Hematopoietic multipotent progenitor cell (in vitro differentiated cells): ENCODE data around the gene SYNM. TPM values are rescaled to one million over a fixed set of nuclear protein-coding genes. Genes with fewer than 3 reads are reported as not detected.
A peak's percentile ranks its signal among the peaks of the same experiment; 100 is the strongest.

ENCODE experiments used
- DNase-seq, 3 donors: peaks; one replicate each; pipeline ENCODE4 v3.0.0-alpha.2; 2011 to 2015; ENCODE audit warnings: low read depth in 2 of 3, low spot score in 2 of 3
- total RNA-seq: library from RNA; depleted of rRNA; stranded (reverse); fragments of >200 nt; gene quantifications from one replicate; pipeline ENCODE4 v1.2.3, GENCODE V29; 2012

SYNM gene
- total RNA-seq, 1 donor, result under 0.01 TPM

DNA sequence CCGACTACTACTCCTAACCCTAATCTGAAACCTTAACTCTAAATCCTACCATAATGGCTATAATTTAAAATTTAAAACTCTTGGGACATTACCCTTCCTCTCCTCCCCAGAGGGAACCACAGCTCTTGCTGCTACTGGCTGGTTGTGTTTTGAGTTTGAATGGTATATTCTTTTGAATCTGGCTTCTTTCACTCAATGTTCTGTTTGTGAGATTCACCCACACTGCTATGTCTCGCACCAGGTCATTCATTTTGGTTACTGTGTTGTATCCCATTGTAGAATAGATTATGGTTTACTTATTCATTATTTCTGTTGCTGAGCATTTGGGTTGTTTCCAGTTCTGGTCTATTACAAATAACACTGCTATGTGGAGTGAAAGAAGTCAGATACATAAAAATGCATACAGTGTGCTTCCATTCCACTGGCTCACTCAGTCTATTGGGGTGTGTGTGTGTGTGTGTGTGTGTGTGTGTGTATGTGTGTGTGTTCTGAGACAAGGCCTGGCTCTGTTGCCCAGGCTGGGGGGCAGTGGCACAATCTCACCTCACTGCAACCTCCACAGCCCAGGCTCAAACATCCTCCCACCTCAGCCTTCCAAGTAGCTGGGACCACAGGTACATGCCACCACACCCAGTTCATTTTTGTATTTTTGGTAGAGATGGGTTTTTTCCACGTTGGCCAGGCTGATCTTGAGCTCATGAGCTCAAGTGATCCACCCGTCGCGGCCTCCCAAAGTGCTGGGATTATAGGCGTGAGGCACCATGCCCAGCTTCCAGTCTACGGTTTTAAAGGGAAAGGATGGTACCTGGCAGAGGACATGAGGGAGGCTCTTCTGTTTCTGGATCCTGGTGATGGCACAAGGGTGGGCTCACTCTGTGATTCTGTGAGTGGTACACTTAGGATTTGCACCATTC lies 19.2 kb upstream of the SYNM start:
- DNase-seq, result no peak

DNA sequence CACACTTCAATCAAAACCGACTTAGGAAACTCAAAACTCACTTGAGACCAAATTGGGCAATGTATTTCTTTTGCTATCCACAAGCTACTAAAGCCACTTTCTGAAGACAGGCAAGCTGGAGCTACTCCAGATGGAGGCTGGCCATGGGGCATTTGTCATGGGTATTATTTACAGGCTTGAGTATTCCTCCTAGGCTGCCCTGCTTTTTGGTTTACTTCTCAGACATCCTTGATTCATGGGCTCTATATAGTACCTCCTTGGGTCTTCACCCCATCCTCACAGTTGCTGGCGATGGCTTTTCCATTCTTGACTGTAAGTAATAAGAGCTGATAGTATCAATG lies 18.6 kb upstream of the SYNM start:
- no peak for DNase-seq

DNA sequence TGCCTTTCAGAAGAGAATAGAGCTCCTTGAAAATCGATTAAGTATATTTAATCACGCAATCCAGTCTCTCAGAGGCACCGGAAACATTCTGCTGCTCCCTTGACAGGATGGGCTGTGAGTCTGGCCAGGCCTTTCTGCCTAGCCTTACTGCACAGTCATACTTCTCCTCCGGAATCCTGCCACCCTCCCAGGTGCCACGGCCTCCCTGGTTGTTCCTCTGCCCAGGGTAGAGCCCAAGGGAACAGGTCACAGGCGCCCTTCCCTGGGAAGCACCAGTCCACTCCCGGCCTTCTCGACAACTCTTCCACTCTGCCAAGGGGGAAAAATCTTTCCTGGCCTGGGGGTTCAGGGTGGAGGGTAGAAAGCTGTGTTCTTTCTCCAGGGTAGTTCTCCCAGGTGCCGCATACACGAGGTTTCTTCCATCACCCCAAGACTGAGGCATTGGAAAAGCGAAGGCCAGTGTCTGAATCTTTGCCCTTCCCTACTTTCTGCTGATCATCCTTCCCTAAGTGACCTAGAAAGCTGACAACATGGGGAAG lies 17.4 kb upstream of the SYNM start:
- no peak for DNase-seq

DNA sequence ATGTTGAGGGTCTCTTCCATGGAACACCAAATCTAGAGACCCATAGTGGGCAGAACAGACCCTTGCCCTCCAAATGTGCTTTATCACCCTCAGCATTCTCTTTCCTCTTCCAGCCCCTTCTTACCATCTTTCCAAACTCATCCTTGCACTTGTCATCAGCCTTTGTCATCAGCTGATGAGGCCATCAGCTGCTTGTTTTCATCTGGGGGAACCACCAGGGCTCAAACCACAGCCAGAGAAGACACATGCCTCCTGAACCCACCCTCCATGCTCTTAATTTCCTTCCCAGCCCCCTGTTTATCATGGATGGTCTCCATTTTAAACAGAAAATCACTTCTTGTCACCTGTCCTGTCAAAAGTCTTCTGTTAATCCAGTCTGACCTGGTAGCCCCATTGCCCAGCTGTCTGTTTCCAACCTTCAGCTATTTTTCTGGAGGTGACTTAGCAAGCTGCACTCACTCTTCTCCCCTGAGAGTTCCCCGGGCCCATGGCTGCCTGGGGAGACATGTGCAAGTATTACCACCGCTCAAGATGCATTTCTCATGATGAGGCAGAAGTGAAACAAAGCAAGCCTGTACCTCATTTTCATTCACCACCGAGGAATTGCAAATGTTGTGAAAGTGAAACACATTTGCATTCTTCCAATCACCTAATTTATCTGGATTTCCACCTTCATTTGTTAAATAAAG lies 14.7 kb upstream of the SYNM start:
- DNase-seq, result peak in 1 of 3 donors; percentile 16

DNA sequence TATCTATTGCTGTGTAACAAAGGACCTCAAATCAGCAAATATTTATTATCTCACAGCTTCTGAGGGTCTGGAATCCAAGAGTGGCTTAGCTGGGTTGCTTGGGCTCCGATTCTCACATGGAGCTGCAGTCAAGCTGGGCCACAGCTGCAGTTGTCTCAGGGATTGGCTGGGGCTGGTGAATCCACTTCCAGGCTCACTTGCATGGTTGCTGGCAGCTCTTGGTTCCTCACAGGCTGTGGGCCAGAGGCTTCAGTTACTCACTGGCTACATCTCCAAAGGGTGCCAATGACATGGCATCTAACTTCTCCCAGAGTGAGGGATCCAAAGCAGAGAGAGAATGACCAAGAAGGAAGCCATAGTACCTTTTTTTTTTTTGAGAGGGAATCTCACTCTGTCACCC lies 13.9 kb upstream of the SYNM start:
- DNase-seq, result no peak

DNA sequence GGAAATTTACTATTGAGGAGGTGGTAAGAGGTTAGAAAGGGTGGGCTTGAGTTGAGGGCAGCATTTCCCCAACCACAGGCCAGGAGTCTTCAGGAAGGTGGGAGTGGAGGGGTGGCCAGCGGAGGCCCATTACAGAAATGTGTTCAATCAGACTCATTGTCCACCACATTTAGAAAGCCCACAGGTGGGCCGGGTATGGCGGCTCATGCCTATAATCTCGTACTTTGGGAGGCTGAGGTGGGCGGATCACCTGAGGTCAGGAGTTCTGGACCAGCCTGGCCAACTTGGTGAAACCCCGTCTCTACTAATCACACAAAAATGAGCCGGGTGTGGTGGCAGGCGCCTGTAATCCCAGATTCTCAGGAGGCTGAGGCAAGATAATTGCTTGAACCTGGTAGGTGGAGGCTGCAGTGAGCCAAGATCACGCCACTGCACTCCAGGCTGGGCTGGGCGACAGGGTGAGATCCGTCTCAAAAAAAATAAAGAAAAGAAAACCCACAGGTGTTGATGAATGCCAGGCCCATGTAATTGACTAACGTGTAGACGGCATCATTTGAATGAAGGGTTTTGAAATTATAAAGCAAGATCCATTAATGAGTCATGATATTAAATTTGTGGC lies 12.2 kb upstream of the SYNM start:
- DNase-seq, result no peak

DNA sequence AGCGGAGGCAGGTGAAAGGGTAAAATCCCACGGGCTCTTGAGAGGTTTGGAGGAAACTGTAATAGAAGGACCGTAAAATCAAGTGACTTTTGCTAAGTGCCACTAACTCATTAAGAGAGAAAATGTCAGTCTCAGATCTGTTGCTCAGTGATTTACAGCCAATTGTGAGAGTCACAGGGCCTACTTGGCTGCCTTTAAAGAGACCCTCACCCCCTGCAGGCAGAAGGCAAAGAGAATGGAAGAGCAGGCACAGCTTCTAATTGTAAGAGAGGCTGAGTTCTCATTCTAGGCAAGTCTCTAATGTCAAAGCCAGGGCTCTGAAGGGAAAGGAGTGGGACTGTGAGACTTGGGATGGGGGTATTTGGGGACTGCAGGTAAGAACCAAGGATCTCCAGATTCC lies 9.3 kb upstream of the SYNM start:
- DNase-seq, result no peak

DNA sequence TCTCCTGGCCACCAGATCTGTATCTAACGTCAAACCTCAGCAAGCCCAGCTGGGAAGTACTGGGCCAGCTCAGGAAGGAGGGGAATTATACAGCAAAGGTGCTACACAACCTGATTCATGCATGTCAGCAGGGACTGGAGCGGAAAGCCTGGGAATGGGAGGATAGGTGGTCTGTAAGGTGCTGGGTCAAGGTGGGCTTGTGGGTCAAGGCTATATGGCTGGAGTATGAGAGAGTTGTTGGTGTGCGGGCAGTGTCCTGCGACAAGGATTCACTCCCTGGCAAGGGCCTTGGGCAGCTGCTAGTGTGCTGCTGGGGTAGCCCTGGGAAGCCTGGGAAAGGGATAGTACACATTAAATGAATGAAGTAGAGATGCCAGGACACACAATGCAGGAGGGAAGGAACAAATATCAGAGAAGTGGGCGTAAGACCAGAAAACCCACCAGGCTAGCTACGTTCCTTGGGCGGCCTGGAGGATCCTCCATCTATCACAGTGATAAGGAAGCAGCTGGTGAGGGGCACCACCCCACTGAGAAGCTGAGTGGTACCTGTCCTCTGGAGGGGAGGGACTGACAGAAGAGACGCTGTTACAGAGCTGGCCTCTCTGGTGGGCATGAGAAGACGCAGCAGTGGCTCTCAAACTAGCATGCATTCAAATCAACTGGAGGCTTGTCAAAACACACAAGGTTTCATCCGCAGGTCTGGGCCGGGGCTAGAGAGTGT lies 8.5 kb upstream of the SYNM start:
- no peak for DNase-seq

DNA sequence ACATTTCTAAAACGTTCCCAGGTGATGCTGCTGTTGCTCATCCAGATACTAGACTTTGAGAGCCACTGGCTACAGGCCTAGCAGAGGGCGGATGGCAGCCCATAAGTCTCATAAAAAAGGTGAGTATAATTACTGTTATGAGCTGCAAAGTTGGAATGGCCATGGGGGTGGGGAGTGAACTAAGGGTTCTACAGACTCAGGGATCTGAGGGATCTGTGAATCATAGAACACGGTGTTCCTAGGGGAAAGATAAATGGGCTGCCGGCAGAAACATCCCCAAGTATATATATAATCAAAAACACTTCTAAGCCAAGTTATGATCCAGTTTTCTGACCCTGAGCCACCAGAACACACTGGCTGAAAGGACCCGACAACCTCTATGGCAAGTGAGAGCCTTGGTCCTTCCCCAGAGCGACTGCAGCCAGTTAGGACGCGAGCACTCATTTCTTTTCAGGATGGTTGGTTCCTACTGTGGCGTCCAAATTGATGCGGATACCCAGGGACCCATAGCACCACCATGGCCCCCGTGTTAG lies 7.9 kb upstream of the SYNM start:
- no peak for DNase-seq

DNA sequence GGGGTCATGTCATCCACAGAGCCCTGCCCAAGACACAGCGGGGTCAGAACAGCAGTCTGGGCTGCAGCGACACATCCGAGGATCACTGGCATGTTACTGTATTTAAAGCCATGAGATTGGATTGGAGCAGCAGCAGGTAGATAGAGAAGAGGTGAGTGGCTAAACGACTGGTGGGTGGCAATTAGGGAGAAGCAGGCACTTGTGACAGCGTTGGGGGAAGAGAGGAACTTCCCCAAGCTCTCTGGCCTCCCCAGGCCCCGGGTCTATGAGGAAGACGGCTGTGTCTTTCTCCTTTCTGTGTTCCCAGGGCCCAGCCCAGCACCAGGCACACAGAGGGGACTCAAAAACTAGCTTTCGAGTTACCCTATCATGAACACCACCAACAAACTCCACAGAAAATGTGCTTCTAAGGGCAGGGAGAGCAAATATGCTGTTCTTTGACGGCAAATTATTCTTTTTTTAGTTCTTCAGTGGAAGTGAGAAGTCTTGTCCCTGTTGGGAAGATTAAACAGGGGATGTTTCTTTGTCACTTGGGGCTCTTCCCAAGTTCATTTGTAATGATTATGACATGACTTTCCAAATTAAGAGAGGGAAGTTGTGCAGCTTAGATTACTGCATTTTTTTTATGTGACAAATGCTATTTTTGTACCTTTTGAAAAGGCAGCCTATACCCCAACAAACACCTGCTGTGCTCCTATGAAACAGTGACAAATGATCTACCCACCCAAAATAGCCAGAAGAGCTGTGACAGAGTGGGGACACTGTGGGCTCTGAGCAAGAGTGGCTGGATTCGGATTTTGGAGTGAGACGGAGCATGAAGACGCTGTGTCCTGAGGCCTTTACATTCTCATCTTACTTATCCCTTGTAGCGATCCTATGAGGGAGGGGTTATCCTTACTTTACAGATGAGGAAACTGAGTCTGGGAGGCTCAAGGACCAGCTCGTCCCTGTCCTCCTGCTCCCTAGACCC lies 7.2 kb upstream of the SYNM start:
- DNase-seq, result no peak

DNA sequence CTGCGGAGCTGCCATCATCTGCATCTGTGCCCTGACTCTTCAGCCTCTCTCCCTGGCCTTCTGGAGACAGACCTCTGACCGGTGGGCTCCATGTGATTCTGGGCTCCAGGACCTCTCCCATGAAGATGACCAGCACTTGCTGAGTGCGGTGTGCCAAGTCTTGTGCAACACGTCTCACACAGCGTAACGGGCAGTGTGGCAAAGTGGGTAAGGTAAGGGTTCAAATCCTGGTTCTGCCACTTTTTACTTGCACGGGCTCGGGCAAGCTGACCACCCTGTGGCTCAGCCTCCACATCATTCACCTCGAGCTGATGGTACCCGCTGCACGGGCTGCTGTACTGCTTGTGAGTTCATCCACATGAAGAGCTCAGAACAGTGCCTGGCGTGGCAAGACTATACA lies 6.5 kb upstream of the SYNM start:
- no peak for DNase-seq

DNA sequence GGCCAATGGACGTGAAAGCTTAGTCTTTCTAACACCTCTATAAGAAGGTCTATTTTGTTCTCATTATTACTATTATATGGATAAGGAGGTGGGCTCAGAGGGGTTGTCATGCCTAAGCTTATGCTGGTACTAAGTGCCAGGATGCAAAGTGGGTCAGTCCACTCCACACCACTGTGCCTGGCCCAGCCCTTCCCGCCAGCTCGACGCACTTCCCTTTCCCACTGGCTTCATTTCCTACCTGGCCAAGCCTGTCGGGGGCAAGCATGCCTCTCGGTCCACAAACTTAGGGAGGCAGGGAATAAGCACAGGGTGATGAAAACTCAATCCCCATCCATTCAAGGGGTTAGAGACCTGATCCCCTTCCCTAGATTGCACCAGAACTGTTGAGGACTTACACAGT lies 5.9 kb upstream of the SYNM start:
- no peak for DNase-seq

DNA sequence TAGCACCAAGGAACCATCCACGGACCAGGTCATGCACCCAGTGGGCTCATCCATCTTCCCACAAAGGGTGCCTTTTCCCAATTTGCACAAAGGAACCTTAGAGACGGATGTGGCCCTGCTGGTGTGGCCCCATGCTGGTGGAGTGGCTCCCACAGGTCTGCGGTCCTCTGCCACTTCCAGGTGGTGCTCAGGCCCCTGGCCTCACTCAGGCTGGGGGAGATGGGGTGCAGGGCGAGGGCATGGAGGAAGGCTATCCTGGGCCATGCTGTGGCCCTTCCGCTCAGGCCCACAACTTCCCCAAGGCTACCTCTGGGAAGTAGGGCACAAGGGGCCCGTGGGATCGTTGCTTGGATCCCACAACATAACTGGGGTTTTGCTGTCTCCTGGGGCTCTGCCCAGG lies 5.2 kb upstream of the SYNM start:
- DNase-seq, result no peak

DNA sequence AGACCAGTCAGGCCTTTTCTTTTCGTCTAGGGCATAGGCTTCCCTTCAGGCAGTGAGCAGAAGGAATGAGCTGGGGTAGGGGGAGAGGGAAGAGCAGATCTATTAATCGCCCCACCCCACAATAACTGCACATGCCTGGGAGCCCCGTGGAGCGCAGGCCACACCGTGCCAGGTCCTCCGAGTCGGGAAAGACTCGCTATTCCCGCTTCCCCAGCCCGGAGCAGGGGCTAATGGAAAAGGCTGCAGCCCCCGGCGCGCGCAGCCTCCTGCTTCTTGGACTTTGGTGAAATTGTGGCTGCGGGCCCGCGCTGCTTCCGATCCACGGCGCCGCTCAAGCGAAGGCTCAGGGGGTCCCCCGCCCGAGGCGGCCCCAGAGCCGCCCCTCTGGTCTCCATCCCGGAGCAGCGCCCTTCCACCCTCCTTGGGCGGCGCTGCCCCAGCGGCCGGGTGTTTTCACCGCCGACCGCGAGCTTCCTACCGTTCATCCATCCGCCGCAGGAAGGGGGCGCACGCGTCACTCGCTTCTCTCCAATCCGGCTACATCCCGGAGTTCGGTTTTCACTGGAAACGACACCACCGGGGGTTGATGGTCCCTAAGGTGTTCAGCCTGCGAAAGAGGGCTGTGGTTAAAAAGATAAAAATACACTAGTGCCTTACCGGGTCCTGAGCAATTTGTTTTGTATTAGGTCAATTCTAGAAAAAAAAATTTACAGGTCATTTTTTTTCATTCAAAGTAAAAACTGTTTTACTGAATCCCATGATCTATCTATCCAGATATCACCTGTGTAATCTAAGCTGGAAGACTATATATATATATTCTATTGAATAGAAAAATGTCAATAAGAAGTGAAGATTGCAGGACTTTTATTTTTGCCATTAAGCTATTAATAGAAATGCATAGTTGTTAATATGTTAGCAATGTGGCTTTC lies 4.4 kb upstream of the SYNM start:
- peak in 2 of 3 donors; percentile 56 to 64 for DNase-seq

DNA sequence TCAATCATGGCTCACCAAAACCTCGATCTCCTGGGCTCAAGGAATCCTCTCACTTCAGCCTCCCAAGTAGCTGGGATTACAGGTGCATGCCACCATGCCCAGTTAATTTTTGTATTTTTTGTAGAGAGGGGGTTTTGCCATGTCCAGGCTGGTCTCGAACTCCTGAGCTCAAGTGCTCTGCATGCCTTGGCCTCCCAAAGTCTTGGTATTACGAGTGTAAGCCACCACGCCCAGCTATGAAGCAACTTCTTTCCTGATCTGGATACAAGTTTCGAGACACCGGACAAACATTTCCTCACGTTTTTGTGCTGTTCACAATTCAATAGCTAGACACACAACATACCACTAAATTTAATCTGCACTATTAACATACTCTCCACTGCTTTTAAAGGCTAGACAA lies 3.4 kb upstream of the SYNM start:
- DNase-seq, result no peak

DNA sequence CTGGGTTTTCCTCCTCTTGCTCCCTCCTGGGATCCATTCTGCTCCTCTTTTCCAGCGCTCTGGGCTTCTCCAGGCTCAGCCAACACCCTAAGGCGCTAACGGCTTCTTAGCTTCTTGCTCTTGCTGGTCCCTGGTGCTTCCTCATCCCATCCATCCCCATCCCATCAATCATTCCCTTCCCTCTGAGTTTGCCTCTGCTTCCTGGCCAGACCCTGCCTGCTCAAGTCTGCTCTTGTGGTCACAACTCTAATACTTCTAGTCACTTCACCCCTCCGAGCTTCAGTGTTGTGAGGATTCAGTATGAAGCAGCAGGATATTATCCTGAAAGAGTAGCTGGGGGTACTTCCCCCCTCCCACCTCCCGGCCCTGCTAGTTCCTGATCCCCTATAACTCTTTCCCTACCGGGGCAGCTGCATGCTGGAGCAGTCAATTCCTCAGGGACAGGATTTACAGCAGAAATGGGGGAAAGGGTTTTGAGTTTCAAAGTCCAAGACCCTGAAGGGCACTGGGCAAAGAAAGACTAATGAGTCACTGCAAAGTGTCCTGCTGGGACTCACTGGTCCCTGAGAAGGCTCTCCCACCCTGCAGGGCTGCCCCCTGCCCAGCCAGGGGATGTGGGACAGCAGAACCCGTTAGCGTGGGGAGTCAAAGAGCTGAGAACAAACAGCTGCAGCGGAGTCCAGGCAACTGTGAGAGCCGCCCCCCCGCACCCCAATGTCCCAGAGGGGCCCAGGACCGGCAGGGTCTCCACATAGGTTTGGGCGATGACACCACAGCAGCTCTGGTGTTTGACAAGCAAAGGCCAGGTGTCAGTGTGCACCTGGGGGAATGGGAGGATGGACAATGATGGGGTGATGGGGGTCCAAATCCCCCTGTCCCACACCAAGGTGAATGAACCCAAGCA lies 2.3 kb upstream of the SYNM start:
- no peak for DNase-seq

DNA sequence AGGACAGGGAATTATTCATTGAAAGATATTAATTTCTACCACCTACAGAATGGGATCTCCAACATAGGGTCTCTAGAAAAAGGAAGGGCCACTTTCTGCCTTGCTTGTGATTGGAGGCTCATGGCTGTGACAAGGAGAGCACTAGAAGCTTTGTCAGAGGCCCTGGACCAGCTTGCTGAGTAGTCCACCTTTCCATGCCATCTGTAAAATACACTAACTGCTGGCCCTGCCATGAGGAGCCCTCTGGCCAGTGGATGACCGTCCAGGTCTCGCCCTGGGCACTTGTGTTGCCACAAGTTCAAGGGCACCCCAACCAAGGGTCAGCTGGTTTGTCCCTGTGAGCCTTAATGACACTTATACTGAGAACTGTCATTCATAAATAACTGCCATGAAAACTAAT lies 1.6 kb upstream of the SYNM start:
- DNase-seq, result no peak
